HEK293T (cell line): ENCODE results near the gene MED27.

ENCODE experiments used
- CTCF ChIA-PET: fragments of 350-600 bp; formaldehyde crosslinking; extraction: SDS; loops from one replicate; lab custom pipeline; 2021; ENCODE audit warnings: antibody characterized with exemption, inconsistent platforms; lab: Yijun Ruan, JAX
- POLR2A ChIA-PET: fragments of 350-600 bp; formaldehyde crosslinking; extraction: SDS; loops from one replicate; lab custom pipeline; 2020; ENCODE audit warnings: antibody characterized with exemption, inconsistent platforms; lab: Yijun Ruan, JAX
- DNase-seq: peaks from one replicate; pipeline ENCODE4 v3.0.0; 2012; ENCODE audit warnings: mixed read lengths; ENCODE audit errors: extremely low spot score
- ARNT ChIP-seq: fragments of 450-650 bp; IDR thresholded peaks from 2 replicates; pipeline ENCODE4 v1.6.1; 2017; ENCODE audit warnings: mild to moderate bottlenecking
- BHLHE40 ChIP-seq: fragments of 450-650 bp; IDR thresholded peaks from 2 replicates; pipeline ENCODE4 v1.6.1; 2016; ENCODE audit warnings: mild to moderate bottlenecking, moderate library complexity, borderline replicate concordance
- CTBP1 ChIP-seq: fragments of 450-650 bp; IDR thresholded peaks from 2 replicates; pipeline ENCODE4 v1.6.1; 2016; ENCODE audit warnings: borderline replicate concordance
- ELF4 ChIP-seq: fragments of 450-650 bp; IDR thresholded peaks from 2 replicates; pipeline ENCODE4 v1.6.1; 2017; ENCODE audit warnings: antibody characterized with exemption
- FOXA1 ChIP-seq: fragments of 450-650 bp; IDR thresholded peaks from 2 replicates; pipeline ENCODE4 v1.6.1; 2016; ENCODE audit warnings: mild to moderate bottlenecking
- FOXK2 ChIP-seq: fragments of 450-650 bp; IDR thresholded peaks from 2 replicates; pipeline ENCODE4 v1.6.1; 2016; ENCODE audit warnings: mild to moderate bottlenecking
- FOXM1 ChIP-seq: fragments of 450-650 bp; IDR thresholded peaks from 2 replicates; pipeline ENCODE4 v1.6.1; 2017; ENCODE audit warnings: mild to moderate bottlenecking, borderline replicate concordance
- HDGF ChIP-seq: fragments of 450-650 bp; IDR thresholded peaks from 2 replicates; pipeline ENCODE4 v1.6.1; 2017; ENCODE audit warnings: antibody characterized with exemption, borderline replicate concordance
- L3MBTL2 ChIP-seq: fragments of 450-650 bp; conservative IDR thresholded peaks from 2 replicates; pipeline ENCODE4 v1.6.1; 2016; ENCODE audit warnings: mild to moderate bottlenecking
- LEF1 ChIP-seq: fragments of 450-650 bp; IDR thresholded peaks from 2 replicates; pipeline ENCODE4 v1.6.1; 2017; ENCODE audit warnings: mild to moderate bottlenecking, borderline replicate concordance
- NFRKB ChIP-seq: fragments of 450-650 bp; IDR thresholded peaks from 2 replicates; pipeline ENCODE4 v1.6.1; 2016; ENCODE audit warnings: mild to moderate bottlenecking, moderate library complexity
- SP1 ChIP-seq: fragments of 450-650 bp; IDR thresholded peaks from 2 replicates; pipeline ENCODE4 v1.6.1; 2017
- SUZ12 ChIP-seq: fragments of 450-650 bp; IDR thresholded peaks from 2 replicates; pipeline ENCODE4 v1.6.1; 2016; ENCODE audit warnings: mild to moderate bottlenecking
- TARDBP ChIP-seq: fragments of 450-650 bp; IDR thresholded peaks from 2 replicates; pipeline ENCODE4 v1.6.1; 2016
- ZNF384 ChIP-seq: fragments of 450-650 bp; IDR thresholded peaks from 2 replicates; pipeline ENCODE4 v1.6.1; 2016
- TF ChIP-seq, protein P1 (sequence below): fragments of 450-650 bp; IDR thresholded peaks from 2 replicates; pipeline ENCODE4 v1.6.1; 2016

The MED27 gene

DNA sequence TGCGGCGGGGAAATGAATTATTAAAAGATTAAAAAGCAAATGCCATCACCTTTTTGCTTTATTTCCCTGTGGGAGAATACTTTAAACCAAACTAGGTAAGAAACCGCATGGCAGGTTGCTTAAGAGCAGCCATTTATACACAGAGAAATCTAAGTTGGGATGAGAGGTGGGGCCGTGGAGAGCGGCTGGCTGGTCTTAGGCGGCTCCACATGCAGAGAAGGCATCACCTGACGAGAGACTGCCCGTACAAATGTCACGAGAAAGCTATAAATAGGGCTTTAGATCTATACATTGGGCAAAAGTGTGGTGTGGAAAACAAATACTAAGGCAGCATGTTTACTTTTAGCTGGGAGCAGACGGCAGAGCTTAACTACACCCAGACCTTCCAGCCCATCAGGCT lies 39.4 kb downstream of the MED27 start:
- POLR2A ChIA-PET: no interaction called here
- DNase-seq: no peak
- no peak for TF ChIP-seq FOXK2
- no peak for TF ChIP-seq TARDBP
- no peak for TF ChIP-seq SUZ12
- no peak for TF ChIP-seq BHLHE40
- no peak for TF ChIP-seq ELF4
- TF ChIP-seq L3MBTL2: no peak
- no peak for TF ChIP-seq ZNF384
- TF ChIP-seq LEF1: no peak
- TF ChIP-seq HDGF: no peak
- CTCF ChIA-PET: no interaction called here

DNA sequence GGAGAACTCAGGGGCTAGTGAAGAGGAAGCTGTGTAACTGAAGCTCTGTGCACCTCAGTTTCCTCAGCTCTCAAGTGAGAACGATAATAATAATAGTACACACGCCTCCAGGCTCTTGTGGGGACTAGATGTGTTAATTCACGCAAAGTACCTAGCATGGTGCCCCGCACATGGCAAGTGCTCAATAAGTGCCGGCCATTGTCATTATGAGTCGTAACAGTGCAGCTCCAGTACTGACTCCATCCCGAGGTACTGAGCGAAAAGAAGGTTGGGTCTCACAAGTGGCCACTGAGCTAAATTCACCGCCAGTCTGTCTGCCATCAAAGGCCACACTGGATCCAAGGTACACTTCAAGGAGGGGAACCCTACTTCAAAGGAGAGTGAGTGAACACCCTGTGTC lies 40.4 kb downstream of the MED27 start:
- POLR2A ChIA-PET: no interaction called here
- TF ChIP-seq ELF4 (no peak), NFRKB (no peak), FOXA1 (no peak), LEF1 (no peak), BHLHE40 (no peak), CTBP1 (no peak), HDGF (no peak), TARDBP (no peak), SP1 (no peak), SUZ12 (no peak), FOXM1 (no peak), FOXK2 (no peak), L3MBTL2 (no peak), ARNT (no peak), ZNF384 (no peak)
- TF ChIP-seq, protein P1, sequence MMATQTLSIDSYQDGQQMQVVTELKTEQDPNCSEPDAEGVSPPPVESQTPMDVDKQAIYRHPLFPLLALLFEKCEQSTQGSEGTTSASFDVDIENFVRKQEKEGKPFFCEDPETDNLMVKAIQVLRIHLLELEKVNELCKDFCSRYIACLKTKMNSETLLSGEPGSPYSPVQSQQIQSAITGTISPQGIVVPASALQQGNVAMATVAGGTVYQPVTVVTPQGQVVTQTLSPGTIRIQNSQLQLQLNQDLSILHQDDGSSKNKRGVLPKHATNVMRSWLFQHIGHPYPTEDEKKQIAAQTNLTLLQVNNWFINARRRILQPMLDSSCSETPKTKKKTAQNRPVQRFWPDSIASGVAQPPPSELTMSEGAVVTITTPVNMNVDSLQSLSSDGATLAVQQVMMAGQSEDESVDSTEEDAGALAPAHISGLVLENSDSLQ: no peak
- CTCF ChIA-PET: no interaction called here
- no peak for DNase-seq

DNA sequence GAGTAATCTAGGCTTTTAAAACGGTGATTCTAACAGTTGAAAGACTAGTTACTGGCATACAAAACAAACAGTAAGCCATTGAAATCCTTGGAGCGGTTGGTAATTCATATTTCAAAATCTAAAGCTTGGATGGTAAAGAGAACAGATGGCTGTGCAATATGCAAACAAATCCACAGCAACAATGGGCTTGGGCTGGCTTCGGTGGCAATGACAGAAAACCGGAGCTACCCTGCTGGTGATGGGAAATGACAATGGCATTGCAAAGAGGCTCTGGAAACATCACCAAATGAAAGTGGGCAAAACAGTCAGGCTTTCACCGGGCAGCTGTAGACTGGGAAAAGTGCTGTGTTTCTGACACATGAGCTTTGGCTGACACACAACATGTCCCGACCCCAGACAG lies 42.2 kb downstream of the MED27 start:
- POLR2A ChIA-PET: no interaction called here
- DNase-seq: no peak
- CTCF ChIA-PET: no interaction called here
- TF ChIP-seq SP1: no peak
- TF ChIP-seq FOXM1: no peak
- TF ChIP-seq FOXK2: no peak

DNA sequence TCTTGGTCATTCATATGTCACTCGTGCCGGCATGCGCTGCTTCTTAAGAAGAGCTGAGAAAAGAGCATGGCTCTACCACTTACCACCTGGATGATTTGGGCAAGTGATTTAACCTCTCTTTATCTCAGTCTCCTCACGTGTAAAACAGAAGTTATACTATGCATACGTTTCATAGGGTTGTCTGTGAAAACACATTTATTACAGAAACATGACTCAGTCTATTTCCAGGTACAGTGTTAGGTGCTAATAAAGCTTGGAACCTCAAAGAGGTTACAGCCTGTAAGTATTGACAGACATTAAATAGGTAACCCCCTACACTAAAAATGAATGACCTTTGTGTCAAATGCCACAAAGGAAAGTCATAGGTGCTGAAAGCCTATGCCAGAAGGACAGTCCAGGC lies 43.1 kb downstream of the MED27 start:
- ChIA-PET CTCF (no interaction called here), POLR2A (no interaction called here)
- no peak for DNase-seq
- TF ChIP-seq NFRKB (no peak), SP1 (no peak), SUZ12 (no peak), HDGF (no peak), L3MBTL2 (no peak), FOXK2 (no peak)

DNA sequence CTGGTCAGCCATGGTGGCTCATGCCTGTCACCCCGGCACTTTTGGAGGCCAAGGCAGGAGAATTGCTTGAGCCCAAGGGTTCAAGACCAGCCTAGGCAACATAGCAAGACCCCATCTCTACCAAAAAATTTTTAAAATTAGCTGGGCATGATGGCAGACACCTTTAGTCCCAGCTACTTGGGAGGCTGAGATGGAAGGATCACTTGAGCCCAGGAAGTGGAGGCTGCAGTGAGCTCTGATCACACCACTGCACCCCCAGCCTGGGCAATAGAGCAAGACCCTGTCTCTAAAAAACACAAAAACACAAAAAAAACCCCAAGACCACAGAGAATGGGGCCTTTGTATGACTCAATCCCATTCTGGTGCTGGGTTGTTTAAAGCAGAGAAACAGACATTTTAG lies 44.0 kb downstream of the MED27 start:
- ChIA-PET CTCF (no interaction called here), POLR2A (no interaction called here)

DNA sequence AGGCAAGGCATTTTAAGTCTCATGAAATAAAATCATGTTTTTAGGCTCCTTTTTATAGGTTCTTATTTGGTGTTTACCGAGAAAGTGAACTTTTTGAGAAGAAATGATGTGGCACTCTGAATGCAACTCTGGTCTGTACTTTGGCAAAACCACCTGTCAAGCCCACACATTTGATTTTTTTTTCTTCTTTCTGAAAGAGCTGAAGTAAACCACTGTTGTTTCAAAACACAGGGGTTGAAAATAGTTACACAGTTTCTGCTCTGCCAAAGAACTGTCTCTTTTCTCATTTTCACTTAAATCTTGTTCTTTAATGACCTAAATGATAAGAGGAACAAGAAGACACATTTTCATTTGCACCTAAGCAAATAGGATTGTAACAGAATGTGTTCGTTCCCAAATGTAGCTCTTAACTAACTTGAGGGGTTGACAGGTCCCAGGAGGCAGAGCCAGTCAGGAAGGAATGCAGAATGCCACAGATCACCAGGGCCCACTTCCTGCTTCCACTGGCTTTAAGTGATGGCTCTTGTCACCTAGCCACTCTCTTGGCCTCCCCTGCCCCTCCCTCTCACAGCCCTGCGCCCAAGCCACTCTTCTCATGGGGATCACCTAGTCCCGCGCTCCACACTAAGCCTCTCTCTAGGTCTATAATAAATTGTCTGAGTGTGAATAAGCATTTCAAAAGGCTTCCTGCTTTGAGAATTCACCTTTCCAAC lies 47.3 kb downstream of the MED27 start:
- ChIA-PET POLR2A (no interaction called here), CTCF (no interaction called here)
- no peak for DNase-seq
- TF ChIP-seq BHLHE40 (no peak), ARNT (no peak), TARDBP (no peak), HDGF (no peak), SUZ12 (no peak), CTBP1 (no peak), ZNF384 (no peak)
- TF ChIP-seq, protein P1: no peak

More for the DNA sequence above, 44.0 kb downstream of the MED27 start:
- no peak for DNase-seq
- TF ChIP-seq, protein P1: no peak
- no peak for TF ChIP-seq FOXK2
- no peak for TF ChIP-seq ARNT
- TF ChIP-seq HDGF: no peak
- no peak for TF ChIP-seq FOXA1
- no peak for TF ChIP-seq NFRKB
- TF ChIP-seq L3MBTL2: no peak
- no peak for TF ChIP-seq SUZ12
- TF ChIP-seq ELF4: no peak
- no peak for TF ChIP-seq LEF1

DNA sequence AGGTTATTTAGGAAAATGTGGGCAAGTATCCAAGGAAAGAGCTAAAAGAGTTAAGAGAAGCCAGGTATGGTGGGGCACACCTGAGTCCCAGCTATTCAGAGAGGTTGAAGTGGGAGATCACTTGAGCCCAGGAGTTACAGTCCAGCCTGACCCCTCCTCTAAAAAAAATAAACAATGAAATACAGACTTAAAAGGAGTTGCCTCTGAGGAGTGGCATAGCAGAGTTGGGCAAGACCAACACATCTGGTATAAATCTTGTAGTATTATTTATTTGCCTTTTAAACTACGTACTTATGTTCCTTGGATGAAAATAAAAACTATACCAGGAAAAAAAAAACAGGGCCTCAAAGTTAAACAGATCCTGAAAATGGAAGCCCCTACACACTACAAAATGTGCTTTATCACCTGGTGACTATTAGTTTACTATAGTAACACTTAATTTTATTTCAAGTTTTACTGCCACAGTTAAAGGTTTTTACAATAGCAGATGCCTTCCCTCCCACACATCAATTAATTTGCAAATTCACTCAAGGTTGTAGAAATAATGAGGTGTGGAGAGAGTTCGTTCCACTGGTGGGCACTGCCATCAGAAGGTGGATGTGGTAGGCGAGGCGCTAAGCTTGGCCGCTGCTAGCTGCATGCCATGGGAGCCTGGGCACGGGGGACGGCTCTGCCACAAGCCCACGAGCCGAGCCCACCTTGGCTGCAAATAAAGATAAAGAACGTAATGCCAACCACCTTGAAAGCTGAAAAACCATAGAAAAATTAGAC lies 48.0 kb downstream of the MED27 start:
- DNase-seq: no peak
- CTCF ChIA-PET: no interaction called here
- TF ChIP-seq FOXK2 (no peak), SP1 (no peak), ARNT (no peak), CTBP1 (no peak)
- POLR2A ChIA-PET: no interaction called here
